Ishikawa (cell line): Measurements from ENCODE around the gene TFR2.

Experiments used
- CEBPB ChIP-seq: IDR thresholded peaks from 2 replicates; pipeline ENCODE4 v1.6.1; 2012
- CREB1 ChIP-seq: IDR thresholded peaks from 2 replicates; pipeline ENCODE4 v1.6.1; 2012; ENCODE audit warnings: low read depth
- EGR1 ChIP-seq: IDR thresholded peaks from 2 replicates; pipeline ENCODE4 v1.6.1; 2012
- EP300 ChIP-seq: IDR thresholded peaks from 2 replicates; pipeline ENCODE4 v1.6.1; 2012; ENCODE audit warnings: borderline replicate concordance
- FOXM1 ChIP-seq: IDR thresholded peaks from 2 replicates; pipeline ENCODE4 v1.6.1; 2012; ENCODE audit warnings: low read depth, borderline replicate concordance
- MAX ChIP-seq: IDR thresholded peaks from 2 replicates; pipeline ENCODE4 v1.6.1; 2012
- NFIC ChIP-seq: IDR thresholded peaks from 2 replicates; pipeline ENCODE4 v1.6.1; 2012
- RAD21 ChIP-seq: IDR thresholded peaks from 2 replicates; pipeline ENCODE4 v1.6.1; 2012; ENCODE audit warnings: low read depth
- REST ChIP-seq: IDR thresholded peaks from 2 replicates; pipeline ENCODE4 v1.6.1; 2012; ENCODE audit warnings: low read depth, mild to moderate bottlenecking
- TAF1 ChIP-seq: IDR thresholded peaks from 2 replicates; pipeline ENCODE4 v1.6.1; 2012; ENCODE audit warnings: low read depth, mild to moderate bottlenecking
- TCF12 ChIP-seq: IDR thresholded peaks from 2 replicates; pipeline ENCODE4 v1.6.1; 2012; ENCODE audit warnings: low read depth
- TEAD4 ChIP-seq: IDR thresholded peaks from 2 replicates; pipeline ENCODE4 v1.6.1; 2012
- YY1 ChIP-seq: IDR thresholded peaks from 2 replicates; pipeline ENCODE4 v1.6.1; 2012; ENCODE audit warnings: low read depth
- ZBTB7A ChIP-seq: IDR thresholded peaks from 2 replicates; pipeline ENCODE4 v1.6.1; 2012; ENCODE audit warnings: low read depth
- TF ChIP-seq, protein P1 (sequence below): IDR thresholded peaks from 2 replicates; pipeline ENCODE4 v1.6.1; 2012

Gene TFR2

GRCh38 chr7:100670074-100670473 lies 28.7 kb upstream of the TFR2 start:
- no peak for TF ChIP-seq FOXM1
- no peak for TF ChIP-seq CEBPB
- TF ChIP-seq TCF12 = no peak
- no peak for TF ChIP-seq TAF1
- no peak for TF ChIP-seq ZBTB7A
- no peak for TF ChIP-seq EGR1
- no peak for TF ChIP-seq EP300
- TF ChIP-seq NFIC = no peak
- TF ChIP-seq MAX = no peak
- TF ChIP-seq, protein P1, sequence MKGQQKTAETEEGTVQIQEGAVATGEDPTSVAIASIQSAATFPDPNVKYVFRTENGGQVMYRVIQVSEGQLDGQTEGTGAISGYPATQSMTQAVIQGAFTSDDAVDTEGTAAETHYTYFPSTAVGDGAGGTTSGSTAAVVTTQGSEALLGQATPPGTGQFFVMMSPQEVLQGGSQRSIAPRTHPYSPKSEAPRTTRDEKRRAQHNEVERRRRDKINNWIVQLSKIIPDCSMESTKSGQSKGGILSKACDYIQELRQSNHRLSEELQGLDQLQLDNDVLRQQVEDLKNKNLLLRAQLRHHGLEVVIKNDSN = no peak
- no peak for TF ChIP-seq TEAD4
- TF ChIP-seq YY1 = no peak
- no peak for TF ChIP-seq RAD21
- no peak for TF ChIP-seq REST

- TF ChIP-seq RAD21 = no peak
- no peak for TF ChIP-seq MAX
- no peak for TF ChIP-seq YY1
- no peak for TF ChIP-seq EP300
- TF ChIP-seq CREB1 = no peak
- TF ChIP-seq FOXM1 = no peak
- no peak for TF ChIP-seq REST
Measured at GRCh38 chr7:100668069-100668449, 26.7 kb upstream of the TFR2 start.

GRCh38 chr7:100667331-100668068 lies 26.1 kb upstream of the TFR2 start:
- TF ChIP-seq CREB1 (no peak), EGR1 (no peak), MAX (no peak), FOXM1 (no peak), TEAD4 (no peak), NFIC (no peak), ZBTB7A (no peak), REST (no peak), RAD21 (no peak), CEBPB (no peak), EP300 (no peak)

DNA sequence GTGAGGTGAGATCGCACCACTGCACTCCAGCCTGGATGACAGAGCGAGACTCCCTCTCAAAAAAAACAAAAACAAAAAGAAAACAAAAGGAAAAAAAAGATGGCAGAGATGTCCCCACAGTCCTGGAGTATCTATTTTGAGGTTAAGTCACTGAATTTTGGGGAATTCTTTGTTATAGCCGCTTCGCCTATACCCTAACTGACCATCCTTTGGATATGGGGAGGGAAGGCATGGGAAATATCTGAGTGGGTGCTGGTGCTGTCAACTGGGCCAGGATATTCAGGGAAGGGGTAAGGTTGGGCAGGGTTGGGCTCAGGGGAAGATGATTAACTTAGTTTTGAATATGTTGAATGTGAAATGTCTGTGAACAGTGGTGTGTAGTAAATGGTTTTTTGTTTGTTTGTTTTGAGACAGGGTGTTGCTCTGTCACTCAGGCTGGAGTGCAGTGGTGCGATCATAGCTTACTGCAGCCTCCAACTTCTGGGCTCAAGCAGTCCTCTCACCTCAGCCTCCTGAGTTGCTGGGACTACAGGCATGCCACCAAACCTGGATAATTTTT lies 23.9 kb upstream of the TFR2 start:
- TF ChIP-seq REST = no peak
- TF ChIP-seq TEAD4 = no peak
- TF ChIP-seq, protein P1 = no peak
- TF ChIP-seq ZBTB7A = no peak
- no peak for TF ChIP-seq YY1
- TF ChIP-seq TCF12 = no peak
